SK-N-MC (cell line): ENCODE measurements around the gene GAK.

Source experiments
- EZH2 ChIP-seq: fragments of 200-600 bp; sonication (generic); IDR thresholded peaks from one replicate; pipeline ENCODE4 v1.6.1; 2017; ENCODE audit warnings: antibody characterized with exemption
- FOXP2 ChIP-seq: optimal IDR thresholded peaks from 2 replicates; pipeline ENCODE3; 2011; ENCODE audit warnings: mild to moderate bottlenecking, moderate library complexity; ENCODE audit not compliant: insufficient read depth; ENCODE audit errors: extremely low read length, control extremely low read depth
- POLR2AphosphoS5 ChIP-seq: IDR thresholded peaks from 2 replicates; pipeline ENCODE4 v1.6.1; 2012; ENCODE audit warnings: mild to moderate bottlenecking, low read depth, low read length, borderline replicate concordance

- no peak for TF ChIP-seq POLR2AphosphoS5
- no peak for TF ChIP-seq EZH2
- no peak for TF ChIP-seq FOXP2
Measured at GRCh38 chr4:828641-829271, 103.4 kb downstream of the GAK start.
